Pancreas (tissue), 10 donors: Measurements from ENCODE around the gene SPAAR. TPM values are rescaled to one million over a fixed set of nuclear protein-coding genes. Genes with fewer than 3 reads are reported as not detected.
"Not testable (repeated sequence)": the region's sequence is repeated elsewhere in the genome, so short reads cannot be mapped to it uniquely, and the experiment has no call there.

ENCODE experiments used
- ATAC-seq, 4 donors: fragments of 200-7000 bp; cut with Tn5 transposase; one replicate each; pipeline versions ENCODE4 v1.8.0 to v1.9.1; 2020; ENCODE audit warnings: mild to moderate bottlenecking in 4 of 4, moderate library complexity in 4 of 4
- DNase-seq, 6 donors: peaks; one replicate each; pipeline ENCODE4 v3.0.0-alpha.2; 2020
- FAIRE-seq: peaks from 2 replicates; lab custom pipeline; 2012; peaks lifted over from hg19 to GRCh38; lab: Jason Lieb, UNC
- H3K27ac ChIP-seq, 4 donors: fragments of 200-600 bp; sonication (generic); 1 replicate in 3 of 4; 2 replicates in 1 of 4; pipeline versions ENCODE4 v1.5.0 to v1.8.0; 2020
- H3K27me3 ChIP-seq, 4 donors: fragments of 200-600 bp; one replicate each; pipeline ENCODE4 v1.8.0; 2021
- H3K36me3 ChIP-seq, 3 donors: fragments of 200-600 bp; sonication (generic) in 1 of 3; one replicate each; pipeline versions ENCODE4 v1.5.0 to v1.8.0; 2020 to 2021
- H3K4me1 ChIP-seq, 3 donors: fragments of 200-600 bp; one replicate each; pipeline ENCODE4 v1.8.0; 2021
- H3K4me3 ChIP-seq, 4 donors: fragments of 200-600 bp; sonication (generic) in 2 of 4; one replicate each; pipeline versions ENCODE4 v1.5.0 to v1.8.0; 2020 to 2021
- H3K9me3 ChIP-seq, 4 donors: fragments of 200-600 bp; one replicate each; pipeline ENCODE4 v1.8.0; 2021
- WGBS, 2 donors: extraction: QIAGEN DNeasy Blood & Tissue Kit; methylation state at CpG; one replicate each; pipeline ENCODE4 v1.1.7; 2013; 5-methylcytosine and 5-hydroxymethylcytosine counted together
- intact Hi-C, 3 donors: fragments of 100-400 bp; cut with DNase I; formaldehyde crosslinking; loops; one replicate each; pipeline versions ENCODE4 v1.11.1 to v1.14.2; 2022
- polyA plus RNA-seq, 2 donors: library from polyadenylated mRNA; stranded (reverse); fragments of 200-250 nt; gene quantifications; one replicate each; pipeline ENCODE4 v1.2.3, GENCODE V29; 2013
- total RNA-seq, 6 donors: library from RNA; stranded (reverse); fragmentation: NEBNext Ultra II Directional in 4 of 6; extraction: Animal tissue kit (Norgen Biotek cat#: 25700) in 4 of 6; gene quantifications; one replicate each; pipeline versions ENCODE4 v1.2.1 to v1.2.4, GENCODE V29; 2021 to 2023
- TF ChIP-seq, protein P1 (sequence below), 4 donors: fragments of 200-600 bp; sonication (generic) in 3 of 4; IDR thresholded peaks; one replicate each; pipeline versions ENCODE4 v1.5.0 to v1.8.0; 2021; ENCODE audit warnings: antibody characterized with exemption in 4 of 4
- donor health status: healthy with polysubstance abuse.
- donor health status: DM: no; HTN: no; CAD: no; lungs with moderate emphysema.
- donor health status: DM: no; HTN: no; CAD: no.
- donor health status: control.
- donor health status: control.
- donor health status: Bipolar disorder and iron deficiency.
- donor health status: DM: yes; HTN: yes; CAD: no.
- donor health status: DM: no; HTN: no; CAD: no.
- donor health status: DM: no; HTN: no; CAD: no.
- donor health status: DM: yes; HTN: yes; CAD: no.

Gene SPAAR
- total and polyA plus RNA-seq, 8 donors = 0.12 to 1.6 (median 0.44) TPM; not detected in 1

DNA sequence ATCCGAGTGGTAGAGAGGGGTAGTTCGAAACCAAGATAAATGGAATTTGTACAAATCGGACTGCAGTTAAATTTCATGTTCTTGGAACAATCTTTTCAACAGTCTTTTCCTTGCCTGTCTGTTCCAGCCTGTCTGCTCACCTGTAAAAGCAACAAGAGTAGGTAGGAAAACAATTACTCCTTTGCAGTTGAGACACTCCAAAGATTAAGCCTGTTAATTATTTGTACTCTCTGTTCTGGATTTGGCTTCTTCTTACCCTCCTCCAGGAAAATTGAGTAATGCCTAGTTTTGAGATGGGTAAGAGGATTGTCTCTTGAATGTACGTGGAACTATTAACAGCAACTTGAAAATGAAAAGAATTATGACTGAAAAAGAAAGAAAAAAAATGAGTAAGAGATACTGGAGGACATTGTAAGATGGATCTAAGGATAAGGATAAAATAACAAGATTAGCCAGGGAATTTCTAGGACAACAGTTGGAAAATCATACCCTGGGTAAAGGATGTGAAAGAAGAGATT is 24.3 kb downstream of the SPAAR start:
- no peak for ATAC-seq
- Histone ChIP-seq H3K36me3 (no peaks in the 10 kb centered on the region), H3K9me3 (no peaks in the 10 kb centered on the region), H3K4me1 (peaks cover 0 to 8% (median 0%) of the 10 kb centered on the region in 3 donors), H3K4me3 (no peak overlapping the region), H3K27ac (no peak overlapping the region), H3K27me3 (no peaks in the 10 kb centered on the region)
- no peak for FAIRE-seq
- no peak for DNase-seq
- TF ChIP-seq, protein P1, sequence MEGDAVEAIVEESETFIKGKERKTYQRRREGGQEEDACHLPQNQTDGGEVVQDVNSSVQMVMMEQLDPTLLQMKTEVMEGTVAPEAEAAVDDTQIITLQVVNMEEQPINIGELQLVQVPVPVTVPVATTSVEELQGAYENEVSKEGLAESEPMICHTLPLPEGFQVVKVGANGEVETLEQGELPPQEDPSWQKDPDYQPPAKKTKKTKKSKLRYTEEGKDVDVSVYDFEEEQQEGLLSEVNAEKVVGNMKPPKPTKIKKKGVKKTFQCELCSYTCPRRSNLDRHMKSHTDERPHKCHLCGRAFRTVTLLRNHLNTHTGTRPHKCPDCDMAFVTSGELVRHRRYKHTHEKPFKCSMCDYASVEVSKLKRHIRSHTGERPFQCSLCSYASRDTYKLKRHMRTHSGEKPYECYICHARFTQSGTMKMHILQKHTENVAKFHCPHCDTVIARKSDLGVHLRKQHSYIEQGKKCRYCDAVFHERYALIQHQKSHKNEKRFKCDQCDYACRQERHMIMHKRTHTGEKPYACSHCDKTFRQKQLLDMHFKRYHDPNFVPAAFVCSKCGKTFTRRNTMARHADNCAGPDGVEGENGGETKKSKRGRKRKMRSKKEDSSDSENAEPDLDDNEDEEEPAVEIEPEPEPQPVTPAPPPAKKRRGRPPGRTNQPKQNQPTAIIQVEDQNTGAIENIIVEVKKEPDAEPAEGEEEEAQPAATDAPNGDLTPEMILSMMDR (IDR thresholded peaks at IDR 0.05) = no peak
- intact Hi-C loops = no loop called here
- 64 to 78% methylated on average over 4 of the region's 4 CpGs for WGBS, 2 donors

DNA sequence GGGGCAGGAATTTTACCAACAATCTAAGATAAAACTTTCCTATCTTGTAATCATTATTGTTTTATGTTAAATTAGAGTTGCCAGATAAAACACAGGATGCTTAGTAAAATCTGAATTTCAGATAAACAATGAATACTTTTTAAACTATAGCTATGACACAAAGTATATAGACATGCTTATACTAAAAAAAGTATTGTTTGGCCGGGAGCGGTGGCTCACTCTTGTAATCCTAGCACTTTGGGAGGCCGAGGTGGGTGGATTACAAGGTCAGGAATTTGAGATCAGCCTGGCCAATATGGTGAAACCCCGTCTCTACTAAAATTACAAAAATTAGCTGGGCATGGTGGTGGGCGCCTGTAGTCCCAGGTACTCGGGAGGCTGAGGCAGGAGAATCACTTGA is 24.8 kb downstream of the SPAAR start:
- whole genome bisulfite sequencing, 2 donors = 90 to 95% methylated on average over 6 of the region's 6 CpGs
- not testable (repeated sequence) for H3K4me1 ChIP-seq

DNA sequence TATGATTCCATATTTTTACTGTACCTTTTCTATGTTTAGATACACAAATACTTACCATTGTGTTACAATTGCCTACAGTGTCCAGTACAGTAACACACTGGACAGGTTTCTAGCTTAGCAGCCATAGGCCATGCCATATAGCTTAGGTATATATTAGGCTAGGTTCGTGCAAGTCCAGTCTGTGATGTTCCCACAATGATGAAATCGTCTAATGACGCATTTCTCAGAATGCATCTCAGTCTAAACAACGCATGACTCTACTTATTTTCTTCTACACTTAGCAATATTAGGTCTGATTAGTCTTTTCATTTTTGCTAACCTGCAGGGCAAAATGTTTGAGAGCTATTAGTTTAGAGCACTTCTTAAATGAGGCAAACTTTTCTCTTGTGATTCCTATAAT is 26.0 kb downstream of the SPAAR start:
- 90 to 92% methylated on average over 4 of the region's 4 CpGs for WGBS, 2 donors
- TF ChIP-seq, protein P1 (IDR thresholded peaks at IDR 0.05) = no peak
- Histone ChIP-seq H3K4me1 (peaks cover 0 to 8% (median 0%) of the 10 kb centered on the region in 3 donors), H3K27me3 (no peaks in the 10 kb centered on the region), H3K36me3 (no peaks in the 10 kb centered on the region), H3K4me3 (no peak overlapping the region), H3K27ac (no peak overlapping the region), H3K9me3 (no peaks in the 10 kb centered on the region)
- DNase-seq (no peak), ATAC-seq (no peak), FAIRE-seq (no peak)
- intact Hi-C loops = no loop called here

More for the DNA sequence above, 24.8 kb downstream of the SPAAR start:
- H3K36me3 ChIP-seq, H3K4me3 ChIP-seq, H3K9me3 ChIP-seq, ATAC-seq, H3K27me3 ChIP-seq, DNase-seq, FAIRE-seq, intact Hi-C loops, H3K27ac ChIP-seq: not testable (repeated sequence)

DNA sequence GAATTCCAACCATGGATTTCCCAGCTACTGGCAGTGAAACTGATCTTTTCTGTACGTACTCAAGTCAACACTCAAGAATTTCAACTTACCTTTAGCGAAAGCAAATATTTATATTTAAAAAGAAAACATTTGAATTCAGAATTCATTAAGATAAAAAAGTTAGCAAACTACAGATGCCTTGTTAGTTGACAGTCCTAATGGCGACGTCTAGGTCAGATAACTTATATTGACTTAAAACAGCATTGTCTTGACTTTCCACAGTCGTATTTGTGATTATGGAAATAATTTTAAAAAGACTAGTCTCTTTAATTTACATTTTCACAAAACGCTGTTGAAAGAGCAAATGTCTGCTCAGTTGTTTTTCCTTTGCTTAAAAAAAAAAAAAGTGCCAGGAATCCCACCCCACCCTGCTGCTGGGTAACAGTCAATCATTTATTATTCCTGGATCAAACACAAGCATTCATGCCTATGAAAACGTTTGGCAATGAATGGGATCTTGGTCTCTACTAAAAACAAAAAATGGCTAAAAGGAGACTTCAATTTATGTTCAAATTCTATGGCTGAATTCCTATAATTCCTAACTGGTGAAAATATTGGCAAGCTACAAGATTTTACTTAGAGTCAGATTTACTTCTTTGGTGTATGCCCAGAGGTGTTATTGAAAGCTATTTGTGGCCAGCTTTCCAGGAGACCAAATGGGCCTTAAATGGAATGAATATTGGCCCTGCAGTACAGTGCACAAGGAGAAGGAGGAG is 26.6 kb downstream of the SPAAR start:
- H3K4me1 ChIP-seq = peaks cover 0 to 8% (median 0%) of the 10 kb centered on the region in 3 donors
- FAIRE-seq (peak; percentile 13), DNase-seq (no peak), ATAC-seq (no peak)
- intact Hi-C loops = no loop called here
- no peak overlapping the region for H3K27ac ChIP-seq
- H3K27me3 ChIP-seq = no peaks in the 10 kb centered on the region
- no peak overlapping the region for H3K4me3 ChIP-seq
- TF ChIP-seq, protein P1 (IDR thresholded peaks at IDR 0.05) = no peak
- H3K36me3 ChIP-seq = no peaks in the 10 kb centered on the region
- 13 to 16% methylated on average over 7 of the region's 7 CpGs for WGBS, 2 donors
- H3K9me3 ChIP-seq = no peaks in the 10 kb centered on the region

DNA sequence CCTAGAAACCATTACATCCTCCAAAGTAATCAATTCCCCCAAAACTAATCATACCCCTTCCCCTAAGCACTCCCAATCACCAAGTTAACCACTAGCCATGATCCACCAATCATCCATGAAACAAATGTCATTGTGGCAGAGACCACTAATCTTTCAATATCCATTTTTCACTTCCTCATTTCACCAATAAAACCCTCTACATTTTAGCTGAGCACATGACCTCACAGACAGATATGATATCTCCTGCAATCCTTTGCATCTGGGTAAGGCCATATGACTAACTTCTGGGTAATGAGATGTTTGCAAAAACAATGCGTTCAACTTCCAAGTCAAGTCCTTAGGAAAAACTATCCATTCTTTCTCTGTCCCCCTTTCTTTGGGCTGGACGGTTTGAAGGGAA is 27.9 kb downstream of the SPAAR start:
- Histone ChIP-seq H3K9me3 (no peaks in the 10 kb centered on the region), H3K27ac (no peak overlapping the region), H3K27me3 (no peaks in the 10 kb centered on the region), H3K36me3 (no peaks in the 10 kb centered on the region), H3K4me1 (peaks cover 0 to 8% (median 0%) of the 10 kb centered on the region in 3 donors), H3K4me3 (no peak overlapping the region)
- 71 to 74% methylated on average over 2 of the region's 2 CpGs for WGBS, 2 donors
- DNase-seq (no peak), ATAC-seq (no peak), FAIRE-seq (no peak)
- TF ChIP-seq, protein P1 (IDR thresholded peaks at IDR 0.05) = no peak
- intact Hi-C loops = no loop called here
